Heart right ventricle (tissue), 16 donors: ENCODE measurements around the gene IMMP2L. TPM values are rescaled to one million over a fixed set of nuclear protein-coding genes. Genes with fewer than 3 reads are reported as not detected.
A peak's percentile ranks its signal among the peaks of the same experiment; 100 is the strongest.
"Not testable (repeated sequence)": the region's sequence is repeated elsewhere in the genome, so short reads cannot be mapped to it uniquely, and the experiment has no call there.

Source experiments
- ATAC-seq, 8 donors: fragments of 200-7000 bp; cut with Tn5 transposase; one replicate each; pipeline ENCODE4 v1.9.1; 2020; ENCODE audit warnings: mild to moderate bottlenecking in 8 of 8, moderate library complexity in 8 of 8, moderate number of reproducible peaks in 1 of 8
- DNase-seq, 2 donors: peaks; one replicate each; pipeline ENCODE4 v3.0.0-alpha.2; 2020
- H3K27ac ChIP-seq, 10 donors: fragments of 200-600 bp; sonication (generic) in 2 of 10; one replicate each; pipeline versions ENCODE4 v1.5.0 to v1.8.0; 2020 to 2022; ENCODE audit warnings: mild to moderate bottlenecking in 3 of 10
- H3K27me3 ChIP-seq, 7 donors: fragments of 200-600 bp; one replicate each; pipeline ENCODE4 v1.8.0; 2021 to 2022; ENCODE audit warnings: mild to moderate bottlenecking in 2 of 7
- H3K36me3 ChIP-seq, 9 donors: fragments of 200-600 bp; sonication (generic) in 1 of 9; one replicate each; pipeline versions ENCODE4 v1.5.0 to v1.8.0; 2020 to 2022; ENCODE audit warnings: mild to moderate bottlenecking in 2 of 9
- H3K4me1 ChIP-seq, 9 donors: fragments of 200-600 bp; sonication (generic) in 1 of 9; one replicate each; pipeline versions ENCODE4 v1.5.0 to v1.8.0; 2020 to 2022; ENCODE audit warnings: mild to moderate bottlenecking in 4 of 9
- H3K4me3 ChIP-seq, 10 donors: fragments of 200-600 bp; sonication (generic) in 2 of 10; one replicate each; pipeline versions ENCODE4 v1.5.0 to v1.8.0; 2020 to 2022; ENCODE audit warnings: mild to moderate bottlenecking in 7 of 10, moderate library complexity in 2 of 10
- H3K9me3 ChIP-seq, 11 donors: fragments of 200-600 bp in 10 of 11; sonication (generic) in 2 of 11; one replicate each; pipeline versions ENCODE4 v1.5.0 to v1.8.0; 2013 to 2022; ENCODE audit warnings: mild to moderate bottlenecking in 2 of 11, control low read depth in 1 of 11, moderate library complexity in 1 of 11
- WGBS, 2 donors: extraction: QIAGEN DNeasy Blood & Tissue Kit; methylation state at CpG; one replicate each; pipeline ENCODE4 v1.1.7; 2013; ENCODE audit warnings: inconsistent platforms in 1 of 2; 5-methylcytosine and 5-hydroxymethylcytosine counted together
- intact Hi-C, 10 donors: fragments of 100-400 bp; cut with DNase I; formaldehyde crosslinking; loops; one replicate each; pipeline versions ENCODE4 v1.11.1 to v1.14.2; 2022
- long read RNA-seq, 3 donors: library from polyadenylated mRNA; unstranded; transcript quantifications; one replicate each; pipeline ENCODE4 v2.0.0, GENCODE V29; 2020 to 2021
- polyA plus RNA-seq, 2 donors: library from polyadenylated mRNA; stranded (reverse); fragments of 200-250 nt; gene quantifications; one replicate each; pipeline ENCODE4 v1.2.3, GENCODE V29; 2013
- total RNA-seq, 10 donors: library from RNA; stranded (reverse); fragmentation: NEBNext Ultra II Directional in 3 of 10; extraction: Animal tissue kit (Norgen Biotek cat#: 25700) in 3 of 10; gene quantifications; one replicate each; pipeline versions ENCODE4 v1.2.1 to v1.2.4, GENCODE V29; 2021 to 2023
- TF ChIP-seq, protein P1 (sequence below), 9 donors: fragments of 200-600 bp; sonication (generic) in 2 of 9; IDR thresholded peaks; one replicate each; pipeline versions ENCODE4 v1.5.0 to v1.8.0; 2021 to 2022; ENCODE audit warnings: antibody characterized with exemption in 9 of 9, mild to moderate bottlenecking in 5 of 9, moderate library complexity in 1 of 9
- donor health status: Arrhythmogenic right ventricular cardiomyopathy.
- donor health status: ischemic (EF 13 %, LVEDD 7.1; RV severe dilation, severe dysfunction).
- donor health status: healthy with polysubstance abuse.
- donor health status: DM: no; HTN: yes; CAD: no.
- donor health status: DM: no; HTN: no; CAD: no.
- donor health status: ischemic (EF 25% LVEDD 6.9; RV normal size, moderate dysfunction).
- donor health status: ischemic (EF 25% LVEDD 5.7; RV mildly dilated, moderate dysfunction).
- donor health status: healthy.
- donor health status: DM: yes; HTN: yes; CAD: no.
- donor health status: Ischemic cardiomyopathy.
- donor health status: ischemic (EF 35%, LVEDD 5.7; RV mildly dilated, moderate dysfunction).
- donor health status: nonischemic (EF 11% LVEDD 7.7; RV severe dilation, severe dysfunction).
- donor health status: DM: yes; HTN: yes; CAD: no.
- donor health status: PGD.
- donor health status: ischemic (EF 29% LVEDD 5.4; RV normal size, mild dysfunction).
- donor health status: nonischemic (EF 23%, LVEDD 6.1; RV moderate dilation, normal function).

The IMMP2L gene
- total RNA-seq (10 to 100 TPM; 12.4 to 20.8 (median 17.5) TPM), polyA plus RNA-seq (10 to 100 TPM in 1 of 2 donors, 1 to 10 TPM in 1; 4.3 to 12.7 TPM)
- long read RNA-seq, donor 1, partial matches to known transcripts = 0 of 4 reads
- long read RNA-seq, donor 1, other reads (novel, unspliced or antisense) = 4 of 4 reads
- long read RNA-seq, donor 2, partial matches to known transcripts = 1 of 7 reads
- long read RNA-seq, donor 2, other reads (novel, unspliced or antisense) = 6 of 7 reads
- long read RNA-seq, donor 3, partial matches to known transcripts = 0 of 7 reads
- long read RNA-seq, donor 3, other reads (novel, unspliced or antisense) = 7 of 7 reads

GRCh38 chr7:111561904-111562732 is at the start of gene IMMP2L:
TSS of gene IMMP2L (minus strand) at chr7:111562492.
- Histone ChIP-seq H3K27me3 (peaks cover 0 to under 1% (median 0%) of the 10 kb centered on the region in 7 donors), H3K4me1 (peaks cover 6 to 24% (median 17%) of the 10 kb centered on the region in 9 donors), H3K27ac (peak within 1 kb of the TSS; percentile 66 to 94 (median 90)), H3K36me3 (peaks cover 0 to 15% (median 0%) of the 10 kb centered on the region in 9 donors), H3K9me3 (no peaks in the 10 kb centered on the region), H3K4me3 (peak within 1 kb of the TSS; percentile 73 to 95 (median 83))
- WGBS, 2 donors = 1% methylated on average over 77 to 84 of the region's 84 CpGs
- ATAC-seq (peak; percentile 98 to 100 (median 99)), DNase-seq (peak; percentile 89 to 93)
- intact Hi-C loops = loop anchor here in 3 of 10 donors (5.0 to 10.0 kb wide), 4 partner anchors 173 to 893 kb away; partner anchors contain the start of genes IFRD1 (in 1 of the 3) and LRRN3 (in 1 of the 3)
- TF ChIP-seq, protein P1, sequence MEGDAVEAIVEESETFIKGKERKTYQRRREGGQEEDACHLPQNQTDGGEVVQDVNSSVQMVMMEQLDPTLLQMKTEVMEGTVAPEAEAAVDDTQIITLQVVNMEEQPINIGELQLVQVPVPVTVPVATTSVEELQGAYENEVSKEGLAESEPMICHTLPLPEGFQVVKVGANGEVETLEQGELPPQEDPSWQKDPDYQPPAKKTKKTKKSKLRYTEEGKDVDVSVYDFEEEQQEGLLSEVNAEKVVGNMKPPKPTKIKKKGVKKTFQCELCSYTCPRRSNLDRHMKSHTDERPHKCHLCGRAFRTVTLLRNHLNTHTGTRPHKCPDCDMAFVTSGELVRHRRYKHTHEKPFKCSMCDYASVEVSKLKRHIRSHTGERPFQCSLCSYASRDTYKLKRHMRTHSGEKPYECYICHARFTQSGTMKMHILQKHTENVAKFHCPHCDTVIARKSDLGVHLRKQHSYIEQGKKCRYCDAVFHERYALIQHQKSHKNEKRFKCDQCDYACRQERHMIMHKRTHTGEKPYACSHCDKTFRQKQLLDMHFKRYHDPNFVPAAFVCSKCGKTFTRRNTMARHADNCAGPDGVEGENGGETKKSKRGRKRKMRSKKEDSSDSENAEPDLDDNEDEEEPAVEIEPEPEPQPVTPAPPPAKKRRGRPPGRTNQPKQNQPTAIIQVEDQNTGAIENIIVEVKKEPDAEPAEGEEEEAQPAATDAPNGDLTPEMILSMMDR (IDR thresholded peaks at IDR 0.05) = peak in 7 of 9 donors; percentile 29 to 64 (median 51)

DNA sequence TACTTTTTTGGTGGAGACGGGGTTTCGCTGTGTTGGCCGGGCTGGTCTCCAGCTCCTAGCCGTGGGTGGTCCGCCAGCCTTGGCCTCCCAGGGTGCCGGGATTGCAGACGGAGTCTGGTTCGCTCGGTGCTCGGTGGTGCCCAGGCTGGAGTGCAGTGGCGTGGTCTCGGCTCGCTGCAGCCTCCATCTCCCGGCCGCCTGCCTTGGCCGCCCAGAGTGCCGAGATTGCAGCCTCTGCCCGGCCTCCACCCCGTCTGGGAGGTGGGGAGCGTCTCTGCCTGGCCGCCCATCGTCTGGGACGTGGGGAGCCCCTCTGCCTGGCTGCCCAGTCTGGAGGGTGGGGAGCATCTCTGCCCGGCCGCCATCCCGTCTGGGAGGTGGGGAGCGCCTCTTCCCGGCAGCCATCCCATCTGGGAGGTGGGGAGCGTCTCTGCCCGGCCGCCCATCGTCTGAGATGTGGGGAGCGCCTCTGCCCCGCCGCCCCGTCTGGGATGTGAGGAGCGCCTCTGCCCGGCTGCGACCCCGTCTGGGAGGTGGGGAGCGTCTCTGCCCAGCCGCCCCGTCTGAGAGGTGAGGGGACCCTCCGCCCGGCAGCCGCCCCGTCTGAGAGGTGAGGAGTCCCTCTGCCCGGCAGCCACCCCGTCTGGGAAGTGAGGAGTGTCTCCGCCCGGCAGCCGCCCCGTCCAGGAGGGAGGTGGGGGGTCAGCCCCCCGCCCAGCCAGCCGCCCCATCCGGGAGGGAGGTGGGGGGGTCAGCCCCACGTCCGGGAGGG is 47.4 kb upstream of the IMMP2L start:
- WGBS, 2 donors = 94 to 96% methylated on average over 37 to 57 of the region's 58 CpGs
- not testable (repeated sequence) for ATAC-seq

DNA sequence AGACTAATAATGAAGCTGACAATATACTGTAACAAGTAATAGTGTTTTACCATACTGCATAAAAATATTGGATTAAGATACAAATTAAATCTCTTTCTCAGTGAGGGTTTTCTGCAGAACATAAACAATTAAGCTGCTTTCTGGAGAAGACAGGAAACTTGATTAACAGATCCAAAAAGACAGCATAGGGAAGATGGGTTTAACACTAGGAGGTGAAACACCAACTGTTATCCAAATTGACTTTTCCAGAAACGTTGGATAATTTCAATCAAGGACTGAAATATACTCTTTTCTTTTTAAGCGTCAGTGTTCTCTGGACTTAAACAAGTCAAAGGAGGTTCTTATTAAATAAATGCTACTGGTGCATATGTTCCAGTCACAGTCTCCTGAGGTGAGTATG is 45.3 kb upstream of the IMMP2L start:
- TF ChIP-seq, protein P1 (IDR thresholded peaks at IDR 0.05) = no peak
- WGBS, 2 donors = 65 to 82% methylated on average over 2 of the region's 2 CpGs
- Histone ChIP-seq H3K4me1 (no peaks in the 10 kb centered on the region), H3K4me3 (no peak overlapping the region), H3K36me3 (no peaks in the 10 kb centered on the region), H3K27ac (no peak overlapping the region), H3K9me3 (no peaks in the 10 kb centered on the region), H3K27me3 (peaks cover 0 to 4% (median 0%) of the 10 kb centered on the region in 7 donors)
- no peak for DNase-seq
- intact Hi-C loops = no loop called here
- ATAC-seq = no peak

More for the DNA sequence above, 47.4 kb upstream of the IMMP2L start:
- H3K27ac ChIP-seq, DNase-seq, intact Hi-C loops, H3K4me1 ChIP-seq, H3K9me3 ChIP-seq, H3K4me3 ChIP-seq, H3K36me3 ChIP-seq, H3K27me3 ChIP-seq: not testable (repeated sequence)

- intact Hi-C loops = no loop called here
- H3K4me1 ChIP-seq = no peaks in the 10 kb centered on the region
- H3K9me3 ChIP-seq = no peaks in the 10 kb centered on the region
- H3K27ac ChIP-seq = no peak overlapping the region
- TF ChIP-seq, protein P1 (IDR thresholded peaks at IDR 0.05) = no peak
- WGBS, 2 donors = 47 to 49% methylated on average over 1 of the region's 1 CpG
- no peak overlapping the region for H3K4me3 ChIP-seq
- ATAC-seq = no peak
- no peaks in the 10 kb centered on the region for H3K36me3 ChIP-seq
- no peaks in the 10 kb centered on the region for H3K27me3 ChIP-seq
- DNase-seq = no peak
Observed at GRCh38 chr7:111605246-111605645, 43.0 kb upstream of the IMMP2L start.
